GM18519 (cell line): ENCODE measurements around the gene FASLG.
"Not testable (repeated sequence)": the region's sequence is repeated elsewhere in the genome, so short reads cannot be mapped to it uniquely, and the experiment has no call there.

Source experiments
- ATAC-seq: cut with Tn5 transposase; IDR thresholded peaks from one replicate; pipeline ENCODE4 v1.9.1; 2021; ENCODE audit warnings: mild to moderate bottlenecking, moderate library complexity; ENCODE audit not compliant: unreplicated experiment, low FRiP score

Gene FASLG

GRCh38 chr1:172679000-172679772 lies 20.3 kb downstream of the FASLG start:
- ATAC-seq = no peak

- no peak for ATAC-seq
These were observed 21.3 kb downstream of the FASLG start for GRCh38 chr1:172680244-172680643.

GRCh38 chr1:172680733-172681275 lies 21.9 kb downstream of the FASLG start:
- no peak for ATAC-seq

GRCh38 chr1:172682812-172683211 lies 23.9 kb downstream of the FASLG start:
- no peak for ATAC-seq

GRCh38 chr1:172686143-172686542 lies 27.2 kb downstream of the FASLG start:
- no peak for ATAC-seq

- ATAC-seq = not testable (repeated sequence)
These were observed 29.7 kb downstream of the FASLG start for GRCh38 chr1:172688428-172689085.

GRCh38 chr1:172690925-172691324 lies 32.0 kb downstream of the FASLG start:
- not testable (repeated sequence) for ATAC-seq

- ATAC-seq = no peak
These were observed 38.7 kb downstream of the FASLG start for GRCh38 chr1:172697534-172698002.

- ATAC-seq = no peak
These were observed 39.3 kb downstream of the FASLG start for GRCh38 chr1:172698224-172698623.

- ATAC-seq = no peak
These were observed 40.2 kb downstream of the FASLG start for GRCh38 chr1:172699111-172699510.

GRCh38 chr1:172699695-172700227 lies 40.9 kb downstream of the FASLG start:
- no peak for ATAC-seq

- no peak for ATAC-seq
These were observed 41.7 kb downstream of the FASLG start for GRCh38 chr1:172700556-172700955.

- ATAC-seq = no peak
These were observed 45.1 kb downstream of the FASLG start for GRCh38 chr1:172704001-172704400.

- ATAC-seq = no peak
These were observed 45.7 kb downstream of the FASLG start for GRCh38 chr1:172704420-172705210.

- no peak for ATAC-seq
These were observed 49.5 kb downstream of the FASLG start for GRCh38 chr1:172708452-172708851.

GRCh38 chr1:172711558-172711957 lies 52.7 kb downstream of the FASLG start:
- no peak for ATAC-seq

GRCh38 chr1:172713466-172713865 lies 54.6 kb downstream of the FASLG start:
- no peak for ATAC-seq
